Measurements from ENCODE around the gene EHD2. TPM values are rescaled to one million over a fixed set of nuclear protein-coding genes. Genes with fewer than 3 reads are reported as not detected.
A peak's percentile ranks its signal among the peaks of the same experiment; 100 is the strongest.

Gene EHD2
- total RNA-seq, 1 donor from 2014 or later = 6.3 TPM

- DNase-seq (ENCODE audit: low spot score) (no peak), ATAC-seq (no peak)
Observed at GRCh38 chr19:47687906-47688305, 25.3 kb upstream of the EHD2 start.

GRCh38 chr19:47691090-47691489 is 22.1 kb upstream of the EHD2 start:
- DNase-seq (ENCODE audit: low spot score) (no peak), ATAC-seq (no peak)

DNA sequence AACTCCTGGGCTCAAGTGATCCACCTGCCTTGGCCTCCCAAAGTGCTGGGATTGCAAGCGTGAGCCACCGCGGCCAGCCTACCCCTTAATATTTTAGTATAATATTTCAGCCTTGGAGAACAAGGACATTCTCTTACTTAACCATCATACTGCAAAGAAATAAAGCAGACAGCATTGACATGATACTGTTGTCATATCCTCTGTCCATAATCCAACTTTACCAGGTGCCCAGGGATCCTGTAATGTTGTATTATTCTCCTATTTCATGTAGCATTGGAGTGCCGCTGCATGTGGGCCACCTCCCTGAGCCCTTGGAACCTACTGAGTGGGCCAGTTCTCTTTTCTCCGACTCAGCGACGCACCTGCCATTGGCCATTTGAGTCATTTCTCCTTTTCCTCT is 21.4 kb upstream of the EHD2 start:
- ATAC-seq (no peak), DNase-seq (ENCODE audit: low spot score) (no peak)

DNA sequence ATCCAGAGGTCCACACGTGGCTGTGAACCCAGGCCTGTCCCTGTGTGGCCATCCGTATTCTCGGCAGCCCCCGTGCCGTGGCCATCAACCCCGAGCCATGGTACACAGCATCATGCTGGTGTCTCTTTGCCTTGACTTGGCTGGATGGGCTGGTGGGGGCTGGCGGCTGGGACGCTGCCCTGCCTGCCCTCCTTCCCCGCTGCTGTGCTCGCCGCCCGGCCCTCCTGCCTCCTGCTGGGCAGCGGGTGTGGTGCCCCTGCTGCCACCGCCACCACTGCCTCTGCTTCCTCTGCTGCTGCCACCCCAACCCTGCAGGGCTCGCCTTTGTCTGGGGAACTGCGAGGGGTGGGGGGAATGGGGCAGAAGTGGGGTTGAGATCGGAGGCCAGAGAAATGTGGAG is 19.7 kb upstream of the EHD2 start:
- no peak for ATAC-seq
- DNase-seq (ENCODE audit: low spot score) = no peak

GRCh38 chr19:47693903-47694302 is 19.3 kb upstream of the EHD2 start:
- ATAC-seq (no peak), DNase-seq (ENCODE audit: low spot score) (no peak)

- ATAC-seq (no peak), DNase-seq (ENCODE audit: low spot score) (no peak)
Observed at GRCh38 chr19:47694466-47695273, 18.6 kb upstream of the EHD2 start.

GRCh38 chr19:47695533-47696262 is 17.5 kb upstream of the EHD2 start:
- DNase-seq (ENCODE audit: low spot score) (no peak), ATAC-seq (no peak)

GRCh38 chr19:47696635-47697034 is 16.6 kb upstream of the EHD2 start:
- no peak for ATAC-seq
- no peak for DNase-seq (ENCODE audit: low spot score)

- peak; percentile 77 for DNase-seq (ENCODE audit: low spot score)
- peak; percentile 96 for ATAC-seq
Observed at GRCh38 chr19:47697863-47698609, 15.2 kb upstream of the EHD2 start.

GRCh38 chr19:47698631-47699359 is 14.4 kb upstream of the EHD2 start:
- ATAC-seq (no peak), DNase-seq (ENCODE audit: low spot score) (no peak)

GRCh38 chr19:47699360-47699917 is 13.8 kb upstream of the EHD2 start:
- ATAC-seq = peak; percentile 57
- DNase-seq (ENCODE audit: low spot score) = no peak

GRCh38 chr19:47700934-47701716 is 12.1 kb upstream of the EHD2 start:
- DNase-seq (ENCODE audit: low spot score) = no peak
- ATAC-seq = no peak

GRCh38 chr19:47701717-47702552 is 11.3 kb upstream of the EHD2 start:
- no peak for DNase-seq (ENCODE audit: low spot score)
- ATAC-seq = no peak

DNA sequence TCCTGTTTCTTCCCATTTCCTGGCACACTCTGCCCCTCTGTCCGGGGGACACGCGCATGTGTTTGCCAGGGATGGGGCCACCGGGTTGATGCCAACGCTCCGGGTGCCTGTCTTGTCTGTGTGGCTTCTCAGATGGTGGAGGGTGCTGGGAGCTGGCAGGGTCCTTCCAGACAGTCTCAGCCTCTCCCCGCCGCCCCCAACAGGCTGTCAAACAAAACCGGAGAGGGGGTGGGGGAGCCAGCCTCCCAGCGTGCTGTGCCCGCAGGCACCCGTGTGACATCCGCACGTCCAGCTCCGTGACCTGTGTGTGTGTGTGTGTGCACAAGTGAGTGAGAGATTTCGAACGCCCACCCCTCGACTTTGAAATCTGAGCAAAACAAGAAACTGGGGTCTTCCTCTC is 10.6 kb upstream of the EHD2 start:
- DNase-seq (ENCODE audit: low spot score) (no peak), ATAC-seq (no peak)

DNA sequence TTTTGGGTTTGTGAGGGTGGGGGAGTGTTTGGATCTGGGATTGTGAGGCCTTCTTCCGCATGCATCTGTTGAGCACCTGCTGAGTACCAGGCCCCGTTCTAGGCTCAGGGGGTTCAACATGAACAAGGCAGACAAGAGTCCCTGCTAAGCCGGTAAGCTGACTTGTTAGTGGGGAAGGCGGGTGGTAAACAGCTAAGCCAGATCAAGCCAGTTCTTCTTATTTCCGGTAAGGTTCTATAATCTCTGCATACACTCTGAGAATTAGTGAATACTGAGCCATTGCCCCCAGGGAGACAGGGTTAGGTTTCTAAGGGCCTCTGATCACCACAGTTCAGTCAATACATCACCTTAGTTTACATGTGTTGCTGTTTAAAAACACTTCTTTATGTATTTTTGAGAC is 9.9 kb upstream of the EHD2 start:
- DNase-seq (ENCODE audit: low spot score) (no peak), ATAC-seq (no peak)

DNA sequence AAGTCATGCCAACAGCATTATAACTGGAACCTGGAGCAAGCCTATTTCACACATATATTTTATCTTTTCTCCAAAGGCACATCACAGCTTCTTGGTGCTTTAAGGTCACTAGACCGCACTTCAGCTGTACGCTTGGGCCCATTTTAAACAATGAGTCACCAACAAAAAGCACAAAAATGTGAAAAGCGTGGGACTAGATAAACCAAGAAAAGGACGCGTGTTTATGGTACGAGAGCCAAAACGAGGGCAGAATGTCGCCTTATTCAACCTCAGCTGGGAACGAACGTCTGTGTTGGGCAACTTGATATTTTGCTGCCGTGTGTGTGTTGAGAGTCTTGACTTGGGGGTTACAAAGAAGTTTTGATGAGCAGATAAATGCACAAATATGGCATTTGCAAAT is 9.2 kb upstream of the EHD2 start:
- no peak for DNase-seq (ENCODE audit: low spot score)
- no peak for ATAC-seq

DNA sequence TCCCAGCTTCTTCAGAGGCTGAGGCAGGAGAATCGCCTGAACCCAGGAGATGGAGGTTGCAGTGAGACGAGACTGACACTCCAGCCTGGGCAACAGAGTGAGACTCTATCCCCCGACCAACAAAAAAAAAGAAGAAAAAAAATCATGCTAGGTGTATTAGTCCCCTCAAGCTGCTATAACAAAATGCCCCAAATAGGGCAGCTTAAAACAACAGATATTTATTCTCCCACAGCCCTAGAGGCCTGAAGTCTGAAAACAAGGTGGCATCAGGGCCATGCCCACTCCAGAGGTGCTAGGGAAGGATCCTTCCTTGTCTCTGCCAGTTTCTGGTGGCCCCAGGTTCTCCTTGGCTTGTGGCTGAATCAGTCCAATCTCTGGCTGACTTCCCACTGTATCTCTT is 8.6 kb upstream of the EHD2 start:
- DNase-seq (ENCODE audit: low spot score) = no peak
- no peak for ATAC-seq

- peak; percentile 98 for ATAC-seq
- peak; percentile 69 for DNase-seq (ENCODE audit: low spot score)
Observed at GRCh38 chr19:47707135-47707925, 5.9 kb upstream of the EHD2 start.
